H7 (cell line): Measurements from ENCODE around the gene SBSN. TPM values are rescaled to one million over a fixed set of nuclear protein-coding genes. Genes with fewer than 3 reads are reported as not detected.

Experiments
- DNase-seq: peaks from one replicate; pipeline ENCODE4 v3.0.0; 2012
- H3K27me3 ChIP-seq: 2 replicates; pipeline ENCODE4 v1.6.0; 2011; ENCODE audit warnings: mild to moderate bottlenecking, low read length; ENCODE audit not compliant: control insufficient read depth, insufficient read depth
- H3K36me3 ChIP-seq: replicated peaks from 2 replicates; pipeline ENCODE4 v1.5.1; 2011; ENCODE audit warnings: low read length; ENCODE audit not compliant: control insufficient read depth, insufficient read depth
- H3K4me3 ChIP-seq: 2 replicates; pipeline ENCODE4 v1.5.1; 2011; ENCODE audit warnings: low read depth, mild to moderate bottlenecking, control low read depth, low read length, moderate library complexity; ENCODE audit not compliant: insufficient read depth
- total RNA-seq: library from RNA; depleted of rRNA; stranded (reverse); fragments of >200 nt; shearing (Covaris generic); gene quantifications from 2 replicates; pipeline ENCODE4 v1.2.3, GENCODE V29; 2014

The SBSN gene
- total RNA-seq, 1 experiment from 2014 or later = not detected

- no peaks in the 10 kb centered on the region for H3K27me3 ChIP-seq
- H3K36me3 ChIP-seq = peaks cover 12% of the 10 kb centered on the region
- H3K4me3 ChIP-seq = no peak overlapping the region
- no peak for DNase-seq
Observed at GRCh38 chr19:35546532-35546931, 18.4 kb upstream of the SBSN start.

- Histone ChIP-seq H3K4me3 (peak overlapping the region; percentile 94), H3K36me3 (peaks cover 12% of the 10 kb centered on the region), H3K27me3 (no peaks in the 10 kb centered on the region)
- peak; percentile 88 for DNase-seq
Observed at GRCh38 chr19:35545855-35546381, 17.8 kb upstream of the SBSN start.

DNA sequence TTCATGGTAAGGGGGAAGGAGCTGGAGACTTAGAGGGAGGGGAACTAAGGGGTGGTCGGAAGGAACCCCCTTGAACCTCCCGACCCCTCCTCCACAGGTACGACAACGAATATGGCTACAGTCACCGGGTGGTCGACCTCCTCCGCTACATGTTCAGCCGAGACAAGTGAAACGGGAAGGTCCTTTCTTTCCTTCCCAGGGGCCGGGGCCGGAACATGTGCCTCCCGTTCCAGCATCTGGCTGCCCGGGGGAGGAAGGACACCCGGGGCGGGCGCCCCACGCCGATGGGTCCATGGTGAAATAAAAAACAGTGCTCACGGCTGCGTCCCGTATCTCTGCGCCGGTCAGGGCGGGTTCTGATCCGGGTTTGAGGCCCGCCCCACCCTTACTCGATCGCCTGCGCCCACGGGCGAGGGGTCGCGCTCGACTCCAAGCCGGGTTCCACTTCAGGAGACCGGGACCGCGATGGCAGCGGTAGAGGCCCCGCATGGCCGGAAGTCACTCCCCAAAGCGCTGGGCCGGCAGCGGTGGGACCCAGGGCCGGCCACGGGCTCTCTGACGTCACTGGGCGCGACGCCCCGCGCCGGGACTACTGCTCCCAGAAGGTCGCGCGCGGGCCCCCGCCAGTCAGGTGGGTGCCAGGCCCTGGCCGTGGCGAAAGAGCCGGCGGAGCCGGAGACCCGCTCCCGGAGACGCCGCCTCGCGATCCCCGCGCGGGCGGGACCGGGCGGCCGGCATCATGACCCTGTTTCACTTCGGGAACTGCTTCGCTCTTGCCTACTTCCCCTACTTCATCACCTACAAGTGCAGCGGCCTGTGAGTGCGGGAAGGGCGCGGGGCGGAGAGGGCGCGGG lies 17.1 kb upstream of the SBSN start, which contains the start of gene TMEM147:
Gene TMEM147, plus strand, starts transcription at position 626 of the 854 bp plus-strand sequence. Its CDS starts 114 bp downstream, at position 740.
- DNase-seq = peak; percentile 100
- Histone ChIP-seq H3K36me3 (peaks cover 12% of the 10 kb centered on the region), H3K27me3 (no peaks in the 10 kb centered on the region), H3K4me3 (peak within 1 kb of the TSS; percentile 94)

GRCh38 chr19:35544110-35544802 lies 16.1 kb upstream of the SBSN start:
- Histone ChIP-seq H3K36me3 (peaks cover 12% of the 10 kb centered on the region), H3K4me3 (peak overlapping the region; percentile 94), H3K27me3 (no peaks in the 10 kb centered on the region)
- no peak for DNase-seq

- no peak for DNase-seq
- H3K36me3 ChIP-seq = peaks cover 12% of the 10 kb centered on the region
- no peak overlapping the region for H3K4me3 ChIP-seq
- H3K27me3 ChIP-seq = no peaks in the 10 kb centered on the region
Observed at GRCh38 chr19:35543280-35544109, 15.4 kb upstream of the SBSN start.

DNA sequence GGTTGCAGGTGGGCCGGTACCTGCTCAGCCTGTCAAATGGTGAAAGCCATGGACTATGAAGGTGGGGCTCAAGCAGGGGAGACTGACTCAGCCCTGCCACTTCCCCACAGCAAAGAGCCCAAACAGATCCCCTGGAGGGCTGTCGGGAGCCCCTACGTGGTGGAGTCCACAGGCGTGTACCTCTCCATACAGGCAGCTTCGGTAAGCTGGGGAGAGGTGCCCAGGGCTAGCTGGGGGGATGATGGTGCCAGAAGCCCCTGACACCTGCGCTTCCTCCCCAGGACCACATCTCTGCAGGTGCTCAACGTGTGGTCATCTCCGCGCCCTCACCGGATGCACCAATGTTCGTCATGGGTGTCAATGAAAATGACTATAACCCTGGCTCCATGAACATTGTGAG lies 14.1 kb upstream of the SBSN start:
- Histone ChIP-seq H3K27me3 (no peaks in the 10 kb centered on the region), H3K36me3 (peaks cover 9% of the 10 kb centered on the region), H3K4me3 (no peak overlapping the region)
- DNase-seq = no peak

- H3K4me3 ChIP-seq = no peak overlapping the region
- peaks cover 6% of the 10 kb centered on the region for H3K36me3 ChIP-seq
- no peak for DNase-seq
- H3K27me3 ChIP-seq = no peaks in the 10 kb centered on the region
Observed at GRCh38 chr19:35540356-35540927, 12.3 kb upstream of the SBSN start.

GRCh38 chr19:35539850-35540249 lies 11.7 kb upstream of the SBSN start:
- DNase-seq = no peak
- H3K4me3 ChIP-seq = no peak overlapping the region
- peaks cover 6% of the 10 kb centered on the region for H3K36me3 ChIP-seq
- no peaks in the 10 kb centered on the region for H3K27me3 ChIP-seq

- no peak for DNase-seq
- Histone ChIP-seq H3K4me3 (no peak overlapping the region), H3K36me3 (peaks cover 6% of the 10 kb centered on the region), H3K27me3 (no peaks in the 10 kb centered on the region)
Observed at GRCh38 chr19:35539314-35539713, 11.2 kb upstream of the SBSN start.

- DNase-seq = peak; percentile 65
- Histone ChIP-seq H3K36me3 (no peaks in the 10 kb centered on the region), H3K27me3 (peaks cover 2% of the 10 kb centered on the region; the same call in 1 of the 2 replicates), H3K4me3 (no peak overlapping the region)
Observed at GRCh38 chr19:35534803-35535480, 6.8 kb upstream of the SBSN start.

- peak overlapping the region; percentile 27; the same call in 1 of the 2 replicates for H3K4me3 ChIP-seq
- H3K36me3 ChIP-seq = no peaks in the 10 kb centered on the region
- peak; percentile 89 for DNase-seq
- H3K27me3 ChIP-seq = peaks cover 2% of the 10 kb centered on the region; the same call in 1 of the 2 replicates
Observed at GRCh38 chr19:35533822-35534392, 5.8 kb upstream of the SBSN start.

DNA sequence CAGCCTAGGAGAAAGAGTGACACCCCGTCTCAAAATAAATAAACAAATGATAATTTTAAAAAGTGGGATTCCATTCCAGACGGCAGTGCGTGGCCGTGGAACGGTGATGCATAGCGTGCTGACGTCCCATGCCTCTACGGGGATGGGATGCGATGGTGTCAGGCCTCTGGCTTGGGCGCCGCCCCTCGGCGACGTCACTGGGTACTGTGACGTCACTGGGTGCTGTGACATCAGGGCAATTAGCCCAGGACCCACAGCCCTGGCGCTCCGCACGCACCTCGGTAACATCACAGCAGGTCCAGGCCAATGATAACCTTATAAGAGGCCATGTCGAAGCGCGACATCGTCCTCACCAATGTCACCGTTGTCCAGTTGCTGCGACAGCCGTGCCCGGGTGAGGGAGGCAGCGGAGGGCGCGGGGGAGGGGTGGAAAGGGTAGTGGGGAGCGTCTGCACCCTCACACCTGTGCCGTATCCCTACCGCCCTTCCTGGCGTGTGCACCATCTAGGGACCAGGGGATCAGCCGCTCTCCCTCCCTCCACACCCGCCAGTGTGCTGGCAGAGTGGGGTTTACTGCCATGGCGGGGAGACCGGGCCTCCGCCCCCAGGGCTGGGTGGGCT lies 5.2 kb upstream of the SBSN start, which contains the start of gene GAPDHS:
Gene GAPDHS, plus strand, starts transcription at position 256 of the 621 bp plus-strand sequence. Its CDS starts 72 bp downstream, at position 328.
- Histone ChIP-seq H3K27me3 (peaks cover 2% of the 10 kb centered on the region), H3K4me3 (peak within 1 kb of the TSS; percentile 27; the same call in 1 of the 2 replicates), H3K36me3 (no peaks in the 10 kb centered on the region)
- DNase-seq = peak; percentile 80

DNA sequence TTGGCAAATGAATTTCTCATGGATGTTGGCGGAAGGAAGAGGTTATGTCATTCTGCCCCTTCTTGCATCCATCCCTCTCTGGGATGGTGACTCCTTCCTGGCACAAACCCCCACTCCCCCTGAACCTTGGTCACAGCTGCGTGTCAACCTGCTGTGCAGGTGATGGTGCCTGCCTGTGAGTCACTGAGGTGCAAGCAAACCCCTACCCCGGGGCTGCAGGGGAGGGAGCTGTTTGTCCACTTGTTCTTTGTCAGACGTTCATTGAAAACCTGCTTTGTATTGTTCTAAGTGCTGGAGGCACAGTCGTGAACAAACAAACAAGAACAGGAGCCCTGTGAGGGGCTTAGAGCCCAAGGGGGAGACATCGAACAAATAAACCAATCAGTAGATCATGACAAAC lies 3.2 kb upstream of the SBSN start:
- Histone ChIP-seq H3K27me3 (peaks cover 2% of the 10 kb centered on the region), H3K4me3 (no peak overlapping the region), H3K36me3 (no peaks in the 10 kb centered on the region)
- DNase-seq = no peak
